ENCODE results near the gene TM9SF1. TPM values are rescaled to one million over a fixed set of nuclear protein-coding genes. Genes with fewer than 3 reads are reported as not detected.

The TM9SF1 gene
- total RNA-seq, 1 donor from 2014 or later, result 48.9 TPM

- DNase-seq (ENCODE audit: low read depth, low spot score), result no peak
Measured at GRCh38 chr14:24196071-24197055, 1.1 kb upstream of the TM9SF1 start.

GRCh38 chr14:24194873-24195185, 412 bp downstream of the TM9SF1 start:
- DNase-seq (ENCODE audit: low read depth, low spot score), result no peak

- no peak for DNase-seq (ENCODE audit: low read depth, low spot score)
Measured at GRCh38 chr14:24194186-24194872, 912 bp downstream of the TM9SF1 start.

- DNase-seq (ENCODE audit: low read depth, low spot score), result no peak
Measured at GRCh38 chr14:24192933-24193332, 2.3 kb downstream of the TM9SF1 start.

- DNase-seq (ENCODE audit: low read depth, low spot score), result no peak
Measured at GRCh38 chr14:24190416-24190815, 4.8 kb downstream of the TM9SF1 start.

GRCh38 chr14:24189460-24189859, 5.8 kb downstream of the TM9SF1 start:
- no peak for DNase-seq (ENCODE audit: low read depth, low spot score)

GRCh38 chr14:24189059-24189375, 6.2 kb downstream of the TM9SF1 start:
- no peak for DNase-seq (ENCODE audit: low read depth, low spot score)

- DNase-seq (ENCODE audit: low read depth, low spot score), result peak; percentile 93
Measured at GRCh38 chr14:24188251-24189058, 6.8 kb downstream of the TM9SF1 start, which contains the start of gene IPO4. Gene IPO4, minus strand, starts transcription at chr14:24188816. Its CDS starts 29 bp downstream, at chr14:24188787.

- DNase-seq (ENCODE audit: low read depth, low spot score), result no peak
Measured at GRCh38 chr14:24187539-24187915, 7.7 kb downstream of the TM9SF1 start.

- no peak for DNase-seq (ENCODE audit: low read depth, low spot score)
Measured at GRCh38 chr14:24186831-24187538, 8.3 kb downstream of the TM9SF1 start.

GRCh38 chr14:24185741-24186140, 9.5 kb downstream of the TM9SF1 start:
- DNase-seq (ENCODE audit: low read depth, low spot score), result no peak

GRCh38 chr14:24185026-24185425, 10.2 kb downstream of the TM9SF1 start:
- DNase-seq (ENCODE audit: low read depth, low spot score), result no peak

- DNase-seq (ENCODE audit: low read depth, low spot score), result no peak
Measured at GRCh38 chr14:24184104-24184970, 10.9 kb downstream of the TM9SF1 start.

- no peak for DNase-seq (ENCODE audit: low read depth, low spot score)
Measured at GRCh38 chr14:24183014-24183481, 12.2 kb downstream of the TM9SF1 start.

GRCh38 chr14:24182110-24182882, 12.9 kb downstream of the TM9SF1 start:
- DNase-seq (ENCODE audit: low read depth, low spot score), result no peak

GRCh38 chr14:24181371-24182077, 13.7 kb downstream of the TM9SF1 start:
- no peak for DNase-seq (ENCODE audit: low read depth, low spot score)

- peak; percentile 29 for DNase-seq (ENCODE audit: low read depth, low spot score)
Measured at GRCh38 chr14:24179961-24180796, 15.1 kb downstream of the TM9SF1 start.

All from pulmonary artery endothelial cell (primary cell).